DOHH2 (cell line): ENCODE results near the gene TFPT.

Experiments
- CTCF ChIP-seq: fragments of 200-600 bp; sonication (generic); IDR thresholded peaks from one replicate; pipeline ENCODE4 v1.5.1; 2014; ENCODE audit warnings: antibody characterized with exemption, mild to moderate bottlenecking, low read depth, low read length; ENCODE audit not compliant: poor library complexity, severe bottlenecking
- EZH2phosphoT487 ChIP-seq: fragments of 200-600 bp; sonication (generic); IDR thresholded peaks from 2 replicates; pipeline ENCODE4 v1.6.1; 2017; ENCODE audit warnings: borderline replicate concordance, mild to moderate bottlenecking, antibody characterized with exemption, low read length, moderate library complexity, mixed read lengths

GRCh38 chr19:54107876-54108490, 7.5 kb downstream of the TFPT start:
- TF ChIP-seq CTCF, result no peak
- TF ChIP-seq EZH2phosphoT487, result no peak
